ENCODE measurements around the gene IFT43. TPM values are rescaled to one million over a fixed set of nuclear protein-coding genes. Genes with fewer than 3 reads are reported as not detected.
A peak's percentile ranks its signal among the peaks of the same experiment; 100 is the strongest.

IFT43 gene
- total RNA-seq, 1 experiment from 2014 or later, result 24.2 TPM

- Histone ChIP-seq H3K36me3 (ENCODE audit: control insufficient read depth in 1 of 2, insufficient read depth in 2 of 2, low read length in 2 of 2) (no peaks in the 10 kb centered on the region), H3K9ac (ENCODE audit: low read length) (peak overlapping the region; percentile 77), H3K9me3 (ENCODE audit: control insufficient read depth in 1 of 2, insufficient read depth in 1 of 2, low read depth in 1 of 2, low read length in 2 of 2) (no peaks in the 10 kb centered on the region), H4K20me1 (ENCODE audit: insufficient read depth) (no peaks in the 10 kb centered on the region), H3K9me2 (ENCODE audit: insufficient read depth) (no peaks in the 10 kb centered on the region), H3K27me3 (ENCODE audit: insufficient read depth, low read length) (no peaks in the 10 kb centered on the region), H2AFZ (ENCODE audit: low read depth, low read length, poor library complexity, severe bottlenecking) (peak overlapping the region; percentile 19), H3K4me1 (ENCODE audit: control insufficient read depth in 1 of 2, insufficient read depth in 2 of 2, low read length in 2 of 2) (peaks cover 12 to 27% of the 10 kb centered on the region in 2 experiments), H3K4me2 (ENCODE audit: low read length) (peak overlapping the region; percentile 99), H3K79me2 (ENCODE audit: insufficient read depth, low read length) (0 out of 2 replicates have a peak, but pooled peaks cover 2% of the 10 kb centered on the region), H3K27ac (ENCODE audit: low read depth, low read length) (no peak overlapping the region), H3K4me3 (replicated peaks in 1 of 2; ENCODE audit: low read depth in 1 of 2, low read length in 2 of 2) (peak overlapping the region; percentile 53 to 86)
- intact Hi-C loops (cut with micrococcal nuclease), result no loop called here
- ATAC-seq, result peak; percentile 7
- RAD21 ChIA-PET (ENCODE audit: low non-redundant PET in 1 of 2, low total read pairs in 2 of 2, uncharacterized antibody in 2 of 2, unreplicated experiment in 2 of 2), result interaction anchor here (0.7 to 3.3 kb wide), 9 partner anchors 76 to 355 kb away, joined by 3 to 16 read pairs (median 6); no protein-coding TSS in a partner anchor
- no TSS peak for BruUV-seq (replicated peaks)
- DNase-seq (ENCODE audit: low read depth, low spot score), result no peak
- POLR2A ChIA-PET, result interaction anchor here (1.0 to 1.5 kb wide), 3 partner anchors 76 to 274 kb away, joined by 4 to 9 read pairs (median 5); no protein-coding TSS in a partner anchor
- CTCF ChIA-PET, result interaction anchor here (0.6 to 7.2 kb wide), 23 partner anchors 10 to 665 kb away, joined by 3 to 176 read pairs (median 5); partner anchors contain the start of genes ERG28 and TTLL5
- TF ChIP-seq ZNF274 (IDR thresholded peaks at IDR 0.05; ENCODE audit: low read depth, low read length) (no peak), MAX (IDR thresholded peaks at IDR 0.05) (no peak), JUND (IDR thresholded peaks at IDR 0.05) (no peak), YY1 (IDR thresholded peaks at IDR 0.05; ENCODE audit: extremely low read depth, insufficient replicate concordance, low read depth, low read length) (no peak)
Observed at GRCh38 chr14:75983019-75983358, 2.6 kb upstream of the IFT43 start.

GRCh38 chr14:75984674-75985073 lies 889 bp upstream of the IFT43 start:
- H3K4me1 ChIP-seq (ENCODE audit: control insufficient read depth in 1 of 2, insufficient read depth in 2 of 2, low read length in 2 of 2), result peaks cover 12 to 27% of the 10 kb centered on the region in 2 experiments
- no peaks in the 10 kb centered on the region for H3K9me2 ChIP-seq (ENCODE audit: insufficient read depth)
- no peak overlapping the region for H3K9ac ChIP-seq (ENCODE audit: low read length)
- no TSS peak for BruUV-seq (replicated peaks)
- H3K36me3 ChIP-seq (ENCODE audit: control insufficient read depth in 1 of 2, insufficient read depth in 2 of 2, low read length in 2 of 2), result no peaks in the 10 kb centered on the region; a peak in 1 of 4 replicates
- RAD21 ChIA-PET (ENCODE audit: low non-redundant PET in 1 of 2, low total read pairs in 2 of 2, uncharacterized antibody in 2 of 2, unreplicated experiment in 2 of 2), result no interaction called here
- ATAC-seq, result no peak
- no peak overlapping the region for H3K4me3 ChIP-seq (replicated peaks in 1 of 2; ENCODE audit: low read depth in 1 of 2, low read length in 2 of 2)
- 0 out of 2 replicates have a peak, but pooled peaks cover 2% of the 10 kb centered on the region for H3K79me2 ChIP-seq (ENCODE audit: insufficient read depth, low read length)
- no peak overlapping the region for H2AFZ ChIP-seq (ENCODE audit: low read depth, low read length, poor library complexity, severe bottlenecking)
- 0 out of 2 replicates have a peak overlapping the region, but pooled peaks have one; percentile 94 for H3K4me2 ChIP-seq (ENCODE audit: low read length)
- intact Hi-C loops (cut with micrococcal nuclease), result loop anchor here (5.0 kb wide), 2 partner anchors 403 to 663 kb away; no protein-coding TSS in a partner anchor
- no peaks in the 10 kb centered on the region for H3K9me3 ChIP-seq (ENCODE audit: control insufficient read depth in 1 of 2, insufficient read depth in 1 of 2, low read depth in 1 of 2, low read length in 2 of 2)
- H3K27ac ChIP-seq (ENCODE audit: low read depth, low read length), result no peak overlapping the region
- H3K27me3 ChIP-seq (ENCODE audit: insufficient read depth, low read length), result no peaks in the 10 kb centered on the region
- no peak for DNase-seq (ENCODE audit: low read depth, low spot score)
- POLR2A ChIA-PET, result no interaction called here
- no peaks in the 10 kb centered on the region for H4K20me1 ChIP-seq (ENCODE audit: insufficient read depth)
- CTCF ChIA-PET, result interaction anchor here (7.2 kb wide), 1 partner anchor 275 kb away, joined by 176 read pairs; no protein-coding TSS in a partner anchor
- TF ChIP-seq ELF1 (IDR thresholded peaks at IDR 0.05; ENCODE audit: borderline replicate concordance, low read depth) (no peak), ZFX (IDR thresholded peaks at IDR 0.05) (no peak)

All from HCT116 (cell line).